A673 (cell line): ENCODE results near the gene NRBP1.

Source experiments
- EZH2 ChIP-seq: fragments of 200-600 bp; sonication (generic); IDR thresholded peaks from 2 replicates; pipeline ENCODE4 v1.6.1; 2017; ENCODE audit warnings: borderline replicate concordance, low read depth, mild to moderate bottlenecking, mixed read lengths, antibody characterized with exemption, low read length; ENCODE audit not compliant: poor library complexity, severe bottlenecking
- TF ChIP-seq, protein P1 (sequence below): fragments of 300-800, 200-600 bp; sonication (generic); conservative IDR thresholded peaks from 2 replicates; pipeline ENCODE4 v1.5.1; 2017; ENCODE audit warnings: low read depth, mild to moderate bottlenecking, antibody characterized with exemption, low read length, moderate library complexity, mixed read lengths

DNA sequence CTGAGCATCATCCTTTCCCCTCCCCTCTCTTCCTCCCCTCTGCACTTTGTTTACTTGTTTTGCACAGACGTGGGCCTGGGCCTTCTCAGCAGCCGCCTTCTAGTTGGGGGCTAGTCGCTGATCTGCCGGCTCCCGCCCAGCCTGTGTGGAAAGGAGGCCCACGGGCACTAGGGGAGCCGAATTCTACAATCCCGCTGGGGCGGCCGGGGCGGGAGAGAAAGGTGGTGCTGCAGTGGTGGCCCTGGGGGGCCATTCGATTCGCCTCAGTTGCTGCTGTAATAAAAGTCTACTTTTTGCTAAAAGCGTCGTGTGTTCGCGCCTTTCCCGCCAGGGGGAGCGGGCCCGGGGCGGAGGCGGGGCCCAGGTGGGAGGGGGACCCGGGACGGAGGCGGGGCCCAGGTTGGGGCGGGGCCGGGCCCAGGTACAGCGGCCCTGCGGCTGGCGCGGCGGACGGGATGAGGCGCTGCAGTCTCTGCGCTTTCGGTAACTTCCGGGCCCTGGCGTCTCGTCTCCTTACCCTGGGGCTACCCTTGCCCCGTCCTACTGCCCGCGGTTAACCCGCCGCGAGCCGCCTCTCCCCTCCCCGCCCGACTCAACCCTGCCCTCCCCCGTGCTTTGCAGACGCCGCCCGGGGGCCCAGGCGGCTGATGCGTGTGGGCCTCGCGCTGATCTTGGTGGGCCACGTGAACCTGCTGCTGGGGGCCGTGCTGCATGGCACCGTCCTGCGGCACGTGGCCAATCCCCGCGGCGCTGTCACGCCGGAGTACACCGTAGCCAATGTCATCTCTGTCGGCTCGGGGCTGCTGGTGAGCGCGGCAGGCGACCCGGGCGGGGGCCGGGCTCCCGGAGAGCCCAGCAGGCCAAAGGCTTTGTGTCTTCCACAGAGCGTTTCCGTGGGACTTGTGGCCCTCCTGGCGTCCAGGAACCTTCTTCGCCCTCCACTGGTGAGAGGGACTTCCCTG lies 13.8 kb downstream of the NRBP1 start, which contains the start of gene KRTCAP3:
- TF ChIP-seq, protein P1, sequence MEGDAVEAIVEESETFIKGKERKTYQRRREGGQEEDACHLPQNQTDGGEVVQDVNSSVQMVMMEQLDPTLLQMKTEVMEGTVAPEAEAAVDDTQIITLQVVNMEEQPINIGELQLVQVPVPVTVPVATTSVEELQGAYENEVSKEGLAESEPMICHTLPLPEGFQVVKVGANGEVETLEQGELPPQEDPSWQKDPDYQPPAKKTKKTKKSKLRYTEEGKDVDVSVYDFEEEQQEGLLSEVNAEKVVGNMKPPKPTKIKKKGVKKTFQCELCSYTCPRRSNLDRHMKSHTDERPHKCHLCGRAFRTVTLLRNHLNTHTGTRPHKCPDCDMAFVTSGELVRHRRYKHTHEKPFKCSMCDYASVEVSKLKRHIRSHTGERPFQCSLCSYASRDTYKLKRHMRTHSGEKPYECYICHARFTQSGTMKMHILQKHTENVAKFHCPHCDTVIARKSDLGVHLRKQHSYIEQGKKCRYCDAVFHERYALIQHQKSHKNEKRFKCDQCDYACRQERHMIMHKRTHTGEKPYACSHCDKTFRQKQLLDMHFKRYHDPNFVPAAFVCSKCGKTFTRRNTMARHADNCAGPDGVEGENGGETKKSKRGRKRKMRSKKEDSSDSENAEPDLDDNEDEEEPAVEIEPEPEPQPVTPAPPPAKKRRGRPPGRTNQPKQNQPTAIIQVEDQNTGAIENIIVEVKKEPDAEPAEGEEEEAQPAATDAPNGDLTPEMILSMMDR, result no peak
- no peak for TF ChIP-seq EZH2
